ENCODE measurements around the gene KRT79. TPM values are rescaled to one million over a fixed set of nuclear protein-coding genes. Genes with fewer than 3 reads are reported as not detected.

Gene KRT79
- polyA plus RNA-seq, 1 donor from 2014 or later, result not detected

GRCh38 chr12:52850681-52851080 lies 16.6 kb upstream of the KRT79 start:
- TF ChIP-seq EZH2 (IDR thresholded peaks at IDR 0.05; ENCODE audit: borderline replicate concordance, insufficient read depth, low read length, poor library complexity, severe bottlenecking) (no peak), MXI1 (conservative IDR thresholded peaks at IDR 0.05; ENCODE audit: poor library complexity, severe bottlenecking) (no peak), POLR2AphosphoS5 (IDR thresholded peaks at IDR 0.05) (no peak), TAF1 (IDR thresholded peaks at IDR 0.05; ENCODE audit: low read depth) (no peak), SMC3 (conservative IDR thresholded peaks at IDR 0.05; ENCODE audit: poor library complexity) (no peak), REST (IDR thresholded peaks at IDR 0.05; ENCODE audit: borderline replicate concordance) (no peak), RAD21 (conservative IDR thresholded peaks at IDR 0.05) (no peak), CTCF (IDR thresholded peaks at IDR 0.05; ENCODE audit: poor library complexity, severe bottlenecking) (no peak), EP300 (conservative IDR thresholded peaks at IDR 0.05; ENCODE audit: poor library complexity, severe bottlenecking) (no peak)
- Histone ChIP-seq H3F3A (ENCODE audit: insufficient read depth, low read length, poor library complexity, severe bottlenecking) (no peaks in the 10 kb centered on the region), H3K9me2 (ENCODE audit: insufficient read depth, low read length) (no peaks in the 10 kb centered on the region), H3K27ac (ENCODE audit: low read length) (no peak overlapping the region), H3K4me2 (ENCODE audit: low read length) (no peak overlapping the region), H3K79me2 (replicated peaks; ENCODE audit: insufficient read depth, low read length) (no peaks in the 10 kb centered on the region), H3K4me3 (ENCODE audit: low read length) (no peak overlapping the region), H3K9ac (ENCODE audit: low read length) (no peak overlapping the region), H3K36me3 (ENCODE audit: insufficient read depth, low read length) (no peaks in the 10 kb centered on the region), H3K9me3 (ENCODE audit: low read length) (no peaks in the 10 kb centered on the region), H3K27me3 (ENCODE audit: insufficient read depth, low read depth, low read length) (no peaks in the 10 kb centered on the region), H4K20me1 (ENCODE audit: insufficient read depth) (no peaks in the 10 kb centered on the region), H2AFZ (ENCODE audit: low read depth, low read length) (no peak overlapping the region)

- Histone ChIP-seq H3K27ac (ENCODE audit: low read length) (no peak overlapping the region), H3K4me3 (ENCODE audit: low read length) (no peak overlapping the region), H2AFZ (ENCODE audit: low read depth, low read length) (no peak overlapping the region), H3K9me3 (ENCODE audit: low read length) (no peaks in the 10 kb centered on the region), H3K79me2 (replicated peaks; ENCODE audit: insufficient read depth, low read length) (no peaks in the 10 kb centered on the region), H3K4me2 (ENCODE audit: low read length) (no peak overlapping the region), H3F3A (ENCODE audit: insufficient read depth, low read length, poor library complexity, severe bottlenecking) (no peaks in the 10 kb centered on the region), H3K9me2 (ENCODE audit: insufficient read depth, low read length) (no peaks in the 10 kb centered on the region), H3K27me3 (ENCODE audit: insufficient read depth, low read depth, low read length) (no peaks in the 10 kb centered on the region), H3K9ac (ENCODE audit: low read length) (no peak overlapping the region), H4K20me1 (ENCODE audit: insufficient read depth) (no peaks in the 10 kb centered on the region), H3K36me3 (ENCODE audit: insufficient read depth, low read length) (no peaks in the 10 kb centered on the region)
- no peak for TF ChIP-seq RAD21 (conservative IDR thresholded peaks at IDR 0.05)
- no peak for TF ChIP-seq TAF1 (IDR thresholded peaks at IDR 0.05; ENCODE audit: low read depth)
- TF ChIP-seq SMC3 (conservative IDR thresholded peaks at IDR 0.05; ENCODE audit: poor library complexity), result no peak
- TF ChIP-seq CTCF (IDR thresholded peaks at IDR 0.05; ENCODE audit: poor library complexity, severe bottlenecking), result no peak
- TF ChIP-seq REST (IDR thresholded peaks at IDR 0.05; ENCODE audit: borderline replicate concordance), result no peak
- TF ChIP-seq EP300 (conservative IDR thresholded peaks at IDR 0.05; ENCODE audit: poor library complexity, severe bottlenecking), result no peak
- no peak for TF ChIP-seq POLR2AphosphoS5 (IDR thresholded peaks at IDR 0.05)
- no peak for TF ChIP-seq EZH2 (IDR thresholded peaks at IDR 0.05; ENCODE audit: borderline replicate concordance, insufficient read depth, low read length, poor library complexity, severe bottlenecking)
- TF ChIP-seq MXI1 (conservative IDR thresholded peaks at IDR 0.05; ENCODE audit: poor library complexity, severe bottlenecking), result no peak
Observed at GRCh38 chr12:52849511-52849910, 15.4 kb upstream of the KRT79 start.
